Left hindlimb (tissue), 1 donor: ENCODE measurements around the gene ZNF691.
"Not testable (repeated sequence)": the region's sequence is repeated elsewhere in the genome, so short reads cannot be mapped to it uniquely, and the experiment has no call there.

Source experiments
- DNase-seq: peaks from one replicate; pipeline ENCODE4 v3.0.0-alpha.2; 2018

ZNF691 gene

GRCh38 chr1:42861014-42861399 lies 14.6 kb downstream of the ZNF691 start:
- no peak for DNase-seq

DNA sequence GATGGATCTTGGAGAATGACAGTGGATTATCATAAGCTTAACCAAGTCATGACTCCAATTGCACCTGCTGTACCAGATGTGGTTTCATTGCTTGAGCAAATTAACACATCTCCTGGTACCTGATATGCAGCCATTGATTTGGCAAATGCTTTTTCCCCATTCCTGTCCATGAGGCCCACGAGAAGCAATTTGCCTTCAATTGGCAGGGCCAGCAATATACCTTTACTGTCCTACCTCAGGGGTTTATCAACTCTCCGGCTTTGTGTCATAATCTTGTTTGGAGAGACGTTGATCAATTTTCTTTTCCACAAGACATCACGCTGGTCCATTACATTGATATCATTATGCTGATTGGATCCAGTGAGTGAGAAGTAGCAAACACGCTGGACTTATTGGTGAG lies 20.1 kb downstream of the ZNF691 start:
- no peak for DNase-seq

DNA sequence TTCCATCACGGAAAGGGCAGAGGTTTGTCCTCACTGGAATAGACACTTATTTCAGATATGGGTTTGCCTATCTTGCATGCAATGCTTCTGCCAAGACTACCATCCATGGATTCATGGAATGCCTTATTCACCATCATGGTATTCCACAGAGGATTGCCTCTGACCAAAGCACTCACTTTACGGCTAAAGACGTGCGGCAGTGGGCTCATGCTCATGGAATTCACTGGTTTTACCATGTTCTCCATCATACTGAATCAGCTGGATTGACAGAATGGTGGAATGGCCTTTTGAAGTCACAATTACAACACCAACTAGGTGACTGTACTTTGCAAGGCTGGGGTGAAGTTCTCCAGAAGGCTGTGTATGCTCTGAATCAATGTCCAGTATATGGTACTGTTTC lies 22.1 kb downstream of the ZNF691 start:
- not testable (repeated sequence) for DNase-seq

GRCh38 chr1:42869254-42869653 lies 22.8 kb downstream of the ZNF691 start:
- DNase-seq, result not testable (repeated sequence)

DNA sequence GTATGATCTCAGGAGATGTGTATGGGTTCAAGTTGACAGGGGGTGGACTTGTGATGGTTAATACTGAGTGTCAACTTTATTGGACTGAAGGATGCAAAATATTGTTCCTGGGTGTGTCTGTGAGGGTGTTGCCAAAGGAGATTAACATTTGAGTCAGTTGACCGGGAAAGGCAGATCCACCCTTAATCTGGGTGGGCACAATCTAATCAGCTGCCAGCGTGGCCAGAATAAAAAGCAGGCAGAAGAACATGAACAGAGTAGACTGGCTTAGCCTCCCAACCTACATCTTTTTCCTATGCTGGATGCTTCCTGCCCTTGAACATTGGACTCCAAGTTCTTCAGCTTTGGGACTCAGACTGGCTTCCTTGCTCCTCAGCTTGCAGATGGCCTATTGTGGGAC lies 23.3 kb downstream of the ZNF691 start:
- DNase-seq, result not testable (repeated sequence)

- DNase-seq, result not testable (repeated sequence)
Measured at GRCh38 chr1:42873108-42873507, 26.7 kb downstream of the ZNF691 start.

DNA sequence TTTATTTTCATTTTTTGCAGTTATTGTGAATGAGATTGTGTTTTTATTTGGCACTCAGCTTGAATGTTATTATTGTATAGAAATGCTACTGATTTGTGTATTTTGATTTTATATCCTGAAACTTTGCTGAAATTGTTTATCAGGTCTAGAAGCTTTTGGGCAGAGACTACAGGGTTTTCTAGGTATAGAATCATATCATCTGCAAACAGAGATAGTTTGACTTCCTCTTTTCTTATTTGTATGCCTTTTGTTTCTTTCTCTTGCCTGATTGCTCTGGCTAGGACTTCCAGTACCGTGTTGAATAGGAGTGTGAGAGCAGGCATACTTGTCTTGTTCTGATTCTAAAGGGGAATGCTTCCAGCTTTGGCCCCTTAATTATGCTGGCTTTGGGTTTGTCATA lies 27.3 kb downstream of the ZNF691 start:
- DNase-seq, result no peak

DNA sequence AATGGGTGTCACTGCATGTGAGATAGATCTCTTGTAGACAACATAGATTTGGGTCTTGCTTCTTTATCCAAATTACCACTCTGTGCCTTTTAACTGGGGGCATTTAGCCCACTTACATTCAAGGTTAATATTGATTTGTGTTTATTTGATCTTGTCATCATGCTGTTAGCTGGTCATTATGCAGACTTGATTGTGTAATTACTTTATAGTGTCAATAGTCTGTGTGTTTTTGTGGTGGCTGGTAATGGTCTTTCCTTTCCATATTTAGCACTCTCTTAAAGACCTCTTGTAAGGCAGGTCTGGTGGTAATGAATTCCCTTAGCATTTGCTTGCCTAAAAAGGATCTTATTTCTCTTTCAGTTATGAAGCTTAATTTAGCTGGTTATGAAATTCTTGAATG lies 29.6 kb downstream of the ZNF691 start:
- DNase-seq, result no peak

DNA sequence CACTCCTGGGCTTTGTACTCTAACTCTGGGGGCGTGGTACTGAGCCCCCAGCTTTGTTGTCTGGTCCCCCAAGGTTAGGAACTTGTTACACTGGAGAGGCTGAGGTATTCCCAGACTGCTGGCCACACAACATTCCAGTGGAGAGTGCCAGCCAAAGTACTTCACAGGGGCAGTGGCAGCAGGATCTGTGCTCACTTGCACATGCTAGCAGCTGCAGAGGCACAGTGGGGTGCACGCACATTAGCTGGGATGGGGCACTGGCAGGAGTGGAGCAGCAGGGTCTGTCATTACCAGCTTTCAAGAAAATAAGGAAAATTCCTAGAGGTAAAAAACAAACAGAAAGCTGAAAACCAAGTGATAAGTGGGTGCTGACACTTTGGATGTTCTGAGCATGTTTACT lies 31.0 kb downstream of the ZNF691 start:
- no peak for DNase-seq

GRCh38 chr1:42880384-42880783 lies 34.0 kb downstream of the ZNF691 start:
- DNase-seq, result no peak

GRCh38 chr1:42886046-42886739 lies 39.8 kb downstream of the ZNF691 start:
- DNase-seq, result no peak

DNA sequence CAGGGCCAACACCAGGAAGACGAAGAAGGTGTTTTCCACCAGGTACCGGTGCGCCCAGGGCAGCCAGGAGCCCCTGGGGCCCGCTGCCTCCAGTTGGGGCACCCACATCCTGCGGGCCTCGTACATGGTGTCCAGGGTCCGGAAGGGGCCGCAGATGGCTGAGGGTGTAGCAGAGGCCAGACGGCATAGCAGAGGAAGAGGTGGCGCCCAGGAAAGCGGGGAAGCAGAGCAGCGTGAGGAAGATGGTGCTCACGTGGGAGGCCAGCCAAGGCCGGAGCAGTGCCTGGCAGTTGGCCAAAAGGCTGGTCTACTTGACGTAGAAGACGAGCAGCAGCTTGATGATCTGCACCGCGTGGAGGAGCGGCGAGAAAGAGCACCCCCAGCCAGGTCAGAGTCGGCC lies 40.4 kb downstream of the ZNF691 start:
- no peak for DNase-seq

DNA sequence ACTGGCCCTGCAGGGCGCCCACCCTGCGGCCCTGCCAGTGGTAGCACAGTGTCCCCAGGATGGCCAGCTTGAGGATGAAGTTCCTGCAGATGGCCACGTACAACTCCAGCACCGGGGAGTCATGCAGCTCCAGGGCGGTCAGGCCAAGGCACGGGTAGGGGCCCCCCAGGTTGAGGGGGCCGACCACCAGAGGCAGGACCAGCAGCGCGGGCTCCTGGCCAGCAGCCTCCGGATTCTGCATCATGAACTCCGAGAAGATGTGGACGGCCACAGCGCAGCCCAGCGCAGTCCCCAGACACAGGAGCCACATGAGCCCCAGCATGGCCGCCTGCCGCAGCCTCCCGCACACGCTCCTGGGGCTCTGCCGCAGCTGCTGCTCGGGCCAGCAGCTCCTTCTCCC lies 41.0 kb downstream of the ZNF691 start:
- no peak for DNase-seq

DNA sequence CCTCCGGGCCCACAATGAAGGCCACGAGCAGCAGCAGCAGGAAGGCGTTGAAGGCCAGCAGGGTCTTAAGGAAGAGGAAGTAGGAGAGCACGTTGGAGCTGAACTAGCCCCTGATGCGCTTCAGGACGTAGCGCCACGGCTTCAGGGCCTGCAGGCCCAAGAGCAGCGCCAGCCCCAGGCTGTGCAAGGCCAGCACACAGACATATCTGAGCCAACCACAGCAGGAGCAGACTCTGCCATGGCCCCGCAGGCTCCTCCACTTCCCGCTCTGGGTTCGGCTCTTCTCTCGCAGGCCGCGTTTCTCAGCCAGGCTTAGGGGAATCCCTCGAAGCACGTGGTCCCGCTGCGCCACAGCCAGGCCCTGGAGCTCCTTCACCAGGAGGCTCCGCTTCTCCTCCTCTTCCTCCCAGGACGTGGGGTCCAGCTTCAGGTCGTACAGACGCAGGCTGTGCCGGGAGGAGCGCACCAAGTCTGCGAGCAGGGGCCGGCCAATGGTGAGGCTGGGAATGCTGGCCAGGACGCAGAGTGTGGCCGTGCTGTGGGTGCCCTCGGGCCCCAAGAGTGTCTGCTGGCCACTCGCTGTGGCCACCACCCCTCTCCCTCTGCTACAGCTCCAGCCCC lies 41.7 kb downstream of the ZNF691 start:
- DNase-seq, result no peak

- no peak for DNase-seq
Measured at GRCh38 chr1:42889264-42889663, 42.9 kb downstream of the ZNF691 start.

- DNase-seq, result no peak
Measured at GRCh38 chr1:42891465-42892138, 45.2 kb downstream of the ZNF691 start.

DNA sequence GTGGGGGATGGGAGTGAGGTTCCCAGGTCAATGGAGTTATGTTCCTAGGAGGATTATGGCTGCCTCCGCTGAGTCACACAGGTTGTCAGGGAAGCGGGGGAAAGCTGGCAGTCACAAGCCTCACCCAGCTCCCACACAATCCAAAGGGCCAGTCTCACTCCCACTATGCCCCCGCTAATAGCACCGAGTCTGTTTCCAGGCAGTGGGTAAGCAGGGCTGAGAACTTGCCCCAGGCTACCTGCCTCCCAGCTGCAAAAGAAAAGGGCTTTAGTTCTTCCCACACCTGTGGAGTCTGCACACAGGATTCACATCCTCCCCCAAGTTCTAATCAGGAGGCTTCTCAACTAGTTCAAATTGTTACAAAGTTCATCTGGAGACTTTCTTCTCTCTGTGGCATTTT lies 53.5 kb downstream of the ZNF691 start:
- not testable (repeated sequence) for DNase-seq
